NCI-H1048 (cell line): ENCODE data around the gene CBX8.
A peak's percentile ranks its signal among the peaks of the same experiment; 100 is the strongest.

Experiments used
- DNase-seq: peaks from one replicate; lab custom pipeline; 2025; lab: John Stamatoyannopoulos, UW

The CBX8 gene

GRCh38 chr17:79819534-79820276, 22.8 kb upstream of the CBX8 start:
- DNase-seq: no peak

- no peak for DNase-seq
Observed at GRCh38 chr17:79819085-79819484, 22.2 kb upstream of the CBX8 start.

GRCh38 chr17:79818026-79818758, 21.3 kb upstream of the CBX8 start:
- no peak for DNase-seq

GRCh38 chr17:79815836-79816461, 19.1 kb upstream of the CBX8 start:
- no peak for DNase-seq

GRCh38 chr17:79814974-79815835, 18.3 kb upstream of the CBX8 start:
- no peak for DNase-seq

GRCh38 chr17:79814127-79814973, 17.5 kb upstream of the CBX8 start:
- no peak for DNase-seq

- no peak for DNase-seq
Observed at GRCh38 chr17:79813297-79814126, 16.6 kb upstream of the CBX8 start.

GRCh38 chr17:79812353-79813258, 15.7 kb upstream of the CBX8 start:
- no peak for DNase-seq

- DNase-seq: no peak
Observed at GRCh38 chr17:79811868-79812352, 15.0 kb upstream of the CBX8 start.

GRCh38 chr17:79811011-79811867, 14.4 kb upstream of the CBX8 start:
- DNase-seq: no peak

GRCh38 chr17:79810130-79811010, 13.5 kb upstream of the CBX8 start:
- DNase-seq: peak; percentile 82

GRCh38 chr17:79809530-79810129, 12.8 kb upstream of the CBX8 start:
- no peak for DNase-seq

GRCh38 chr17:79808763-79809529, 12.1 kb upstream of the CBX8 start:
- no peak for DNase-seq

- no peak for DNase-seq
Observed at GRCh38 chr17:79806863-79807720, 10.2 kb upstream of the CBX8 start.

GRCh38 chr17:79806446-79806760, 9.5 kb upstream of the CBX8 start:
- DNase-seq: no peak
